Adipose tissue (tissue), 3 donors: ENCODE results near the gene MKRN2. TPM values are rescaled to one million over a fixed set of nuclear protein-coding genes. Genes with fewer than 3 reads are reported as not detected.

Source experiments
- H3K27ac ChIP-seq: one replicate; pipeline ENCODE4 v1.5.1; 2013; ENCODE audit warnings: low read depth, low read length
- WGBS, 3 donors: extraction: QIAGEN DNeasy Blood & Tissue Kit; methylation state at CpG; one replicate each; pipeline ENCODE4 v1.1.7; 2013; 5-methylcytosine and 5-hydroxymethylcytosine counted together
- polyA plus RNA-seq, 3 donors: library from polyadenylated mRNA; stranded (reverse); fragments of 200-250 nt; gene quantifications; one replicate each; pipeline ENCODE4 v1.2.3, GENCODE V29; 2013
- donor health status: healthy with polysubstance abuse.
- donor health status: Bipolar disorder and iron deficiency.
- donor health status: healthy.

MKRN2 gene
- polyA plus RNA-seq, 3 donors = 16.0 to 18.1 (median 17.9) TPM

GRCh38 chr3:12583280-12583679 is 26.4 kb downstream of the MKRN2 start:
- H3K27ac ChIP-seq = no peak overlapping the region

DNA sequence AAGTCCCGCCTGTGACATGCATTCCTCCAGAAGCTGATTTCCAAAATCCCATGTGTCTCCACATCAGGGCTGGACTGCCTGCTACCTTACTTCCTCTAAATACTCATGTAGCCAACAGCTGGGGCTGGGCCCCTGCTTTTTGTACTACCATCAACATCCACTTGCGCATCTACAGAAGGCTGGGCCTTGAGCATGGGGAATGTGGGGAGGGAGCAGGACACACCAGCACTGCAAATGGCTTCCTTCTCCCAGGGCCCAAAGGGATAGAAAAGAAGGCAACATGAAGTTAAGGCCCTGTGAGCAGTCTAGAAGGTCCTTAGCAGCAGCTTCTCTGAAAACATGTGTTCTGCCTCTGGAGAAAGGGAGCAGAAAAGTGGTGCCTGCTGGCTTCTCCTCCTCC is 27.2 kb downstream of the MKRN2 start:
- H3K27ac ChIP-seq = no peak overlapping the region
- 93 to 97% (median 95%) methylated on average over 2 of the region's 2 CpGs for WGBS, 3 donors

GRCh38 chr3:12585181-12585580 is 28.3 kb downstream of the MKRN2 start:
- no peak overlapping the region for H3K27ac ChIP-seq
- WGBS, 3 donors = 81 to 96% (median 93%) methylated on average over 3 of the region's 3 CpGs

DNA sequence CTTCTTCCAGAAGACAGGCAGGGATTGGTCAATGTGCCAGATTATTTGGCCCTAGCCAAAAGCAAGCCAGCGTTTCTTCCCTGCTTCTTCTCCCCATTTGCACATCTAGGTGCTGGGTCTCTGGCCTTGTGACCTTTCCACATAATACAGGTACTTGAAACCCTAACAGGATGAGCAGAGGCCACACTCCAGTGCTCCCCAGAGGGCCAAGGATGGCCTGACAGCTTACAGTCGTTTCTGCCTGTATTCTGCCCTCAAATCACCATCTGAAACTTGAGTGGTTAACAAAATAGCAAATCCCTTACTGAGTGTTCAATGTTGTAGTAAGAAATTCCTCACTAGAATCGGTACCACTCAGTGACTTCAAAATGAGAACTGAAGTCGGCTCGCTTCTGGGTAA is 29.1 kb downstream of the MKRN2 start:
- 72 to 77% (median 75%) methylated on average over 5 of the region's 5 CpGs for WGBS, 3 donors
- H3K27ac ChIP-seq = no peak overlapping the region

DNA sequence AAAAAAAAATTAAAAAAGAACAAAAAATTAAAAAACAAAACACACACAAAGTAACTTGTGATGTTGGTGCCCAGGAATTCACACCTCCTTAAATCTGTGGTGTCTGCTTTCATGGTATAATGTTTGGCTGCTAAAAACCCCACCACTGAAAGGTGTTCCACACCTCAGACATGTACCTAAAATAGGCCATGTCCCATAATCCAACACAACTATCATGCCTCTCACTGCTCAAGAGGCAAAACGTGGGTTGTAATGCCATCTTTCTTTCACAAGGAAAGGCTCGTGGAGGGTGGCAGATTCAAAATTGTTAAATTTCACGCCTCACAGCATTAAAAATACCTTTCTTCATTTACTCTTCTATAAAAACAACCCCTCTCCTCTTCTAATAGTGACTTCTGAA is 29.5 kb downstream of the MKRN2 start:
- no peak overlapping the region for H3K27ac ChIP-seq
- 83 to 95% (median 89%) methylated on average over 3 of the region's 3 CpGs for whole genome bisulfite sequencing, 3 donors

GRCh38 chr3:12588039-12589009 is 31.4 kb downstream of the MKRN2 start:
- WGBS, 3 donors = 82 to 86% (median 83%) methylated on average over 7 of the region's 7 CpGs
- no peak overlapping the region for H3K27ac ChIP-seq

GRCh38 chr3:12590096-12590495 is 33.2 kb downstream of the MKRN2 start:
- 50 to 100% methylated on average over 1 of the region's 4 CpGs; no CpG with 5 or more reads in 1 of the 3 donors for WGBS, 3 donors
- H3K27ac ChIP-seq = no peak overlapping the region

DNA sequence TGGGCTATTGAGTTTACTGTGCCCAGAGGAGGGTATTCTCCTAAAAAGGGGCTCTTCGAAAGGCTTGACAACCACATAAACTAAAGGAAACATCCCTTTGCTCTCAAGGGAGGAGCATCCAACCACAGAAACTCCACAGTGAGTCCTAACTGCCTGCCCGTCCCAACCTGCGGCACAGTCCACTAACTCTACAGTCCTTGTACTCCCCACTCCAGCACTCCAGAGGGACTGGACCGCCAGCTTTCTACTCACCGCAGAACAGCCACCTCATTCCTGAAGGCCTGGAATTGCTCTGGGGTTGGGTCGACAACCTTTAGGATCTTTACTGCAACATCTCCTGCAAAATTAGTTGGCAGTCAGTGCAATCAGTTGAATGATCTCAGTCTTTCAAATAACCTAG is 34.6 kb downstream of the MKRN2 start:
- 95 to 96% (median 95%) methylated on average over 6 of the region's 6 CpGs for WGBS, 3 donors
- no peak overlapping the region for H3K27ac ChIP-seq

DNA sequence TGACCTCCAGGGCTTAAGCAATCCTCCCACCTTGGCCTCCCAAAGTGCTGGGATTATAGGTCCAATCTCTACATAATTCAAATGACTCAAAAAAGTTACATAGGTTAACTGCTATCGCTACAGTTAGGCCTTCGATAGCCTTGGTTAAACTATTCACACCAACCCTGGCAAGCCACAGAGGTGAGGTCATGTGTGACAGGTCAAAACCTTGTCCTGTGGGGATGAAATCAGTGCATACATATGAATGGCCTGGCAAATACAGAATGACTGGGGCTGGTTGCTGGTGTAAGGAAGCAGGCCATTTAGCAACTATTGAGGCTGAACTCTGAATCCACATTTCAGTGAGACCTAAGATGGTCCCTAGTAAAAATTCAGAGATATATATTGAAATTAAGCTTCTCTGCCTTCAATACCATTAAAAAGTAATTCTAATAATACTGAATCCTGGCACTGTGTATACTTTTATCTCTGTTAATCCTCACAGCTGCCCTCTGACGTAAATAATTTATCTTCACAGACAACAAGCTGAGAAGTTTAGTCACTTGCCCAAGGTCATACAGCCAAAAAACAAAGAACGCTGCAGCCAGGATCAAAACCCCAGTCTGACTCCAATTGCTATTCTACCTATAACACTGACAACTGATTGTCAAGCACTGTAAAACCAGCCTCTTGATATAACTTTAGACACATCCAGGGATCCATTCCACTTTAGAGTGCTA is 35.3 kb downstream of the MKRN2 start:
- 67 to 97% (median 96%) methylated on average over 4 of the region's 4 CpGs for WGBS, 3 donors
- no peak overlapping the region for H3K27ac ChIP-seq

DNA sequence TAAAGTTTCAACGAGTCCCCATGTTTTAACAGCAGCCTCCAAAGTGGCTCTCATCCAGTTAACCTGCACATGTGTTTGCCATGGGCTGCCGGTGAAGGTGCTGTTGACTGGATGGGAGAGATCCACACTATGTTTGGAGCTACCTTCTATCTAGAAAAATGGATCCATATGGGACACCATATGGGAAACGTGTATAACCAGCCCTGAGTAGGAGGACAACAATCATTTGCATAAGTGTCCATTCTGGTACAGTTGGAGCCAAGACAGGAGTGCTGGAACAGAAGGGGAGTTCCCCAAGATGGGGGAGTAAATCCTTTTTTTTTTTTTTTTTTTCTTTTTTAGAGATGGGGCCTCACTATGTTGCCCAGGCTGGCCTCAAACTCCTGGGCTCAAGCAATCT is 36.6 kb downstream of the MKRN2 start:
- 83 to 94% (median 90%) methylated on average over 3 of the region's 3 CpGs for whole genome bisulfite sequencing, 3 donors
- H3K27ac ChIP-seq = no peak overlapping the region

- no peak overlapping the region for H3K27ac ChIP-seq
These were observed 42.0 kb downstream of the MKRN2 start for GRCh38 chr3:12598890-12599289.

DNA sequence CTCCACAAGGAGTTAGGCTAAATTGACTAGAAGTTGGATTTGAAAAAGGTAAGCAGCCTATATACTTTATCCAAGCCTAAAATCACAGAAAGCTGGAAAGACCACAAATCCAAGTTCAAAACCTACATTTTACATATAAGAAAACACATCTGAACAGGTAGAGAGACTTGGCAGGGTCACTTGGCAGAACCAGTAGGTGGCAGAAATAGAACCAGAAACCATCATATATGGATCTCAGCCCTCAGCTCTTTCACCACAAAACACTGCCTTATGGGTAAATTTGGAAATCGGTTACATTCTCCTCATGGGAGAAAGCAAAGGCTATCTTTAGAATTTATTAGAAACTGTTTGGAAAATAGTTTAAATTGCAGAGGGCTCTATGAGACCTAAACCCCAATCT is 44.2 kb downstream of the MKRN2 start:
- WGBS, 3 donors = 41 to 69% (median 52%) methylated on average over 1 of the region's 1 CpG
- H3K27ac ChIP-seq = no peak overlapping the region

GRCh38 chr3:12603969-12604368 is 47.1 kb downstream of the MKRN2 start:
- 76 to 92% (median 88%) methylated on average over 2 of the region's 2 CpGs for WGBS, 3 donors
- H3K27ac ChIP-seq = no peak overlapping the region

GRCh38 chr3:12608376-12608775 is 51.5 kb downstream of the MKRN2 start:
- 97 to 100% (median 98%) methylated on average over 1 of the region's 1 CpG for WGBS, 3 donors
- no peak overlapping the region for H3K27ac ChIP-seq

DNA sequence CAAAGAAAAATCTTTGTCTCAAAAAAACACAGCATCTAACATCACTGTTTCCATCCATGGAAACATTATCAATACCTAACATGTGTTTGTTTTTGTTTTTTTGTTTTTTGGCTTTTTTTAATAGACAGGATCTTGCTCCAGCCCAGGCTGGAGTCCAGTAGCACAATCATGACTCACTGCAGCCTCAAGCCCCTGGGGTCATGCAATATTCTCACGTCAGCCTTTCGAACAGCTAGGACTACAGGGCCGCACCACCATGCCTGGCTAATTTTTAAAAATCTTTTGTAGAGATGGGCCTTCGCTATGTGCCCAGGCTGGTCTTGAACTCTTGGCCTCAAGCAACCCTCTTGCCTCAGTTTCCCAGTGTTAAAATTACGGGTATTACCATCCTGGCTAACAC is 54.2 kb downstream of the MKRN2 start:
- no peak overlapping the region for H3K27ac ChIP-seq

DNA sequence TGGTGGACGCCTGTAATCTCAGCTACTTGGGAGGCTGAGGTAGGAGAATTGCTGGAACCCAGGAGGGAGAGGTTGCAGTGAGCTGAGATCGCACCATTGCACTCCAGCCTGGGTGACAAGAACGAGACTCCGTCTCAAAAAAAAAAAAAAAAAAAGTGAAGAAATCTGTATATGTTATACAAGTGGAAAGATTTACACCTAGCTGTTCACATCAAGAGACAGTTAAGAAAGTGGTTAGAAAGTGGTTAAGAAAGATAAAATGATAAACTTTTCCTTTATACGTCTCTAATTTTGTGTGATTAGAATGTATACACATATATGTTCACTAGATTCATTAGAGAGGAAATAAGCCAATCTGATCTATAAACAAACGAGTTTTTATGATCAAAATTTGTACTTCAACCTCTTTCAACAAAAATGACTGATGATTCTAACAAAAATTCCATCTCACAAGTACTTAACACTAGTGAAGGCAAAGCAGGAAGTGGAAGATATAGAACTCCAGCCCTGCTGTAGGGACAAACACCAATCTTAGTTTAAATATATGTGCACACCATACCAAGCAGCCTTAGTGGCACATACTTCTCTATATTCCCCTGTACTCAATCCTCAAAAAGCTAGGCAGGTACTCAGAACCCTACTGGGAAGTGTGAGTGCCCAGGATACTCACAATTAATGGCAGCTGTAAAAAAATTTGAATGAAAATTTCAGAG is 55.8 kb downstream of the MKRN2 start:
- H3K27ac ChIP-seq = no peak overlapping the region
- 85 to 89% (median 86%) methylated on average over 6 of the region's 6 CpGs for WGBS, 3 donors

More for the DNA sequence above, 54.2 kb downstream of the MKRN2 start:
- 65 to 74% (median 71%) methylated on average over 5 of the region's 5 CpGs for WGBS, 3 donors

DNA sequence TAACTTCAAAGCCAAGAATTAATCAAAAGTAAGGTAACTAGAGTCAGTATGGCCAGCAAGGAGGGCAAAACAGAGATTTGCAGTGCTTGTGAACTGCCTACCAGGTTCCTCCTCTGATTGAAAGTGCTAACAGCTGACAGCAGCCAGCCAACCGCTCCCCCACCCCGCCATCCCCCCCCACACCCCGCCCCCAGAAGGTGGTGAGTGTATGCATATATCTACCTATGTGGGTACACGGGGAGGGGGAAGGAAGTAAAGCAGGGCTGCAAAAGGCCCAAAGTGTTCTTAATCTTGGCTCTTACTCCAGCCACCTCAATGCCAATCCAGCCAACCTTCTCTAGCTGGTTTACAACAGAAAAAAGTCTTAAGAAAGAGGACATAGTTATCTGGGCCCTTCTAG is 56.4 kb downstream of the MKRN2 start:
- H3K27ac ChIP-seq = no peak overlapping the region
- 47 to 67% (median 64%) methylated on average over 4 of the region's 4 CpGs for WGBS, 3 donors

DNA sequence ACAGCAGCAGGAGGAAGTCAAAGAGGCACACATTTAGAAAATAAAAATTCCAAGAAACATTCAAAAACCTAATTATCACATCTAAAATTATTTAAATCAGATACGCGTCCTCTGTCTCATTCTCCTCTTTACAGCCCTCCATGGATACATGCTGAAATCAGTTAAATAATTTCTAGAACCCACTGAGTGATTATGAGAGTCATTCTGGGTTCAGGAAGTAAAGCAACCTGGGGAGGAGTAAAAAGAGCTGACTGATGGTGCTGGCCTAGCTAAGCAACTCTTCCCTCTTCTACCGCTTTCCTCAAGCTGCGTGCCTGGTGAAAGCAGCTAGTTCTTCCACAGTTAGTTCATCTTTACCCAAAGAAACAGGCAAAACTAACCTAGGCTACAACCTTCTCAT is 58.4 kb downstream of the MKRN2 start:
- WGBS, 3 donors = 90 to 98% (median 91%) methylated on average over 4 of the region's 4 CpGs
- H3K27ac ChIP-seq = no peak overlapping the region

- 90 to 94% (median 94%) methylated on average over 6 of the region's 6 CpGs for WGBS, 3 donors
- H3K27ac ChIP-seq = no peak overlapping the region
These were observed 61.5 kb downstream of the MKRN2 start for GRCh38 chr3:12618426-12618825.
